Loucy (cell line): Measurements from ENCODE around the gene WDR45B.
A peak's percentile ranks its signal among the peaks of the same experiment; 100 is the strongest.

Experiments
- H2AFZ ChIP-seq: fragments of 200-600 bp; sonication (generic); 2 replicates; pipeline ENCODE4 v1.6.0; 2016; ENCODE audit warnings: antibody characterized with exemption, mild to moderate bottlenecking, low read length, moderate library complexity
- H3F3A ChIP-seq: fragments of 200-600 bp; 2 replicates; pipeline ENCODE4 v1.6.0; 2016; ENCODE audit warnings: antibody characterized with exemption, low read depth, mild to moderate bottlenecking
- H3K27me3 ChIP-seq: fragments of 200-600 bp; sonication (generic); 2 replicates; pipeline ENCODE4 v1.6.1; 2014; ENCODE audit warnings: low read length, mild to moderate bottlenecking; ENCODE audit not compliant: insufficient read depth, poor library complexity, severe bottlenecking
- H3K36me3 ChIP-seq: fragments of 200-600 bp; sonication (generic); 2 replicates; pipeline ENCODE4 v1.6.1; 2016; ENCODE audit warnings: low read length; ENCODE audit not compliant: insufficient read depth
- H3K4me1 ChIP-seq: fragments of 200-600 bp; sonication (generic); 2 replicates; pipeline ENCODE4 v1.5.1; 2014; ENCODE audit warnings: low read length, mild to moderate bottlenecking; ENCODE audit not compliant: insufficient read depth, poor library complexity, severe bottlenecking
- H3K4me2 ChIP-seq: fragments of 200-600 bp; sonication (generic); 2 replicates; pipeline ENCODE4 v1.6.0; 2014; ENCODE audit warnings: antibody characterized with exemption, low read length, low read depth, mild to moderate bottlenecking; ENCODE audit not compliant: poor library complexity, severe bottlenecking
- H3K4me3 ChIP-seq: fragments of 200-600 bp; sonication (generic); 2 replicates; pipeline ENCODE4 v1.5.1; 2014; ENCODE audit warnings: low read length, mild to moderate bottlenecking, mixed read lengths; ENCODE audit not compliant: poor library complexity, severe bottlenecking
- H3K79me2 ChIP-seq: fragments of 200-600 bp; sonication (generic); 2 replicates; pipeline ENCODE4 v1.6.1; 2014; ENCODE audit warnings: low read length; ENCODE audit not compliant: insufficient read depth
- H3K9ac ChIP-seq: fragments of 200-600 bp; sonication (generic); 2 replicates; pipeline ENCODE4 v1.6.0; 2014; ENCODE audit warnings: mild to moderate bottlenecking, low read depth, low read length, moderate library complexity; ENCODE audit not compliant: poor library complexity, severe bottlenecking
- H3K9me2 ChIP-seq: fragments of 200-600 bp; sonication (generic); replicated peaks from 2 replicates; pipeline ENCODE4 v1.6.1; 2016; ENCODE audit warnings: low read depth, low read length, mixed read lengths
- H3K9me3 ChIP-seq: fragments of 200-600 bp; sonication (generic); 2 replicates; pipeline ENCODE4 v1.6.1; 2014; ENCODE audit warnings: mild to moderate bottlenecking, antibody characterized with exemption, low read length, low read depth; ENCODE audit not compliant: insufficient read depth
- H4K20me1 ChIP-seq: fragments of 200-600 bp; sonication (generic); 2 replicates; pipeline ENCODE4 v1.6.0; 2014; ENCODE audit warnings: antibody characterized with exemption, low read length, mild to moderate bottlenecking; ENCODE audit not compliant: insufficient read depth, poor library complexity, severe bottlenecking
- EZH2phosphoT487 ChIP-seq: fragments of 200-600 bp; IDR thresholded peaks from 2 replicates; pipeline ENCODE4 v1.6.1; 2018; ENCODE audit warnings: antibody characterized with exemption, mild to moderate bottlenecking, moderate library complexity, borderline replicate concordance
- TF ChIP-seq, protein P1 (sequence below): fragments of 200-600 bp; sonication (generic); conservative IDR thresholded peaks from 2 replicates; pipeline ENCODE4 v1.5.1; 2014; ENCODE audit warnings: mild to moderate bottlenecking, antibody characterized with exemption, low read length

The WDR45B gene

DNA sequence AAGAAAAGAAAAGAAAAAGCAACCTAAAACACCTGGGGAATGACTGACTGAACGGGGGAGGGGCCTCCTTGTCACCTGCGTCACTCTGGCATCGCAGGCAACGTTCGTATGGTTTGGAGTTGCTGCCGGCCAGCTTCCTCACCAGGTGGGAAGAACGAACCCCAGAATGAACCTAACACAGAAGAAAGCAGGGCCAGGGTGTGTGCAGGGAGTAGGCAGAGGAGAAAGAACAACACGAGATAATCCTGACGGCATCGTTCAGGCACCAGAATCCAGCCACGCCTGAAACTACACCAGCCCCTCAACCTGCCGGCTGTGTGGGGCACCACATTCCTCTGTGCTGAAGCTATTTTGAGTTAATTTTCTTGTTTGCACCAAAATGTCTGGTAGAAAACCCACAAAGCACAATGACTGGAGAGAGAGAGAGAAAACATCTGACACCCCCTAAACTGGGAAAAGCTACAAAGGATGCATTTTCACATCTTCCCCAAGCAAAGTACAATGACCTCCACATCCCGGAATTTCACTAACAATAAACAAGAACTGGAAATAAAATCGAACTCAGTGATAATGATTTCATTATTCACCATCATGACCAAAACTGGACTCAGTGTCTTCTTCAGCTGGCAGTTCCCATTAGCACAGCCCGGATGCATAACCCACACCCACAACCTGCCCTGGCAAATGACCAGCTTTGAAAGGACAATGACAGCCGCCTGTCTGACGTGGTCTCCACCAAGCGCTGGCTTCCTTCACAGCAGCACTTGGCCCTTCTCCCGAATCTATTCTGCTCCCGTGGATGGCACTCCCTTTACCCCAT lies 26.6 kb upstream of the WDR45B start:
- no peaks in the 10 kb centered on the region for H3K36me3 ChIP-seq
- no peak overlapping the region for H3K4me2 ChIP-seq
- H3K79me2 ChIP-seq: no peaks in the 10 kb centered on the region
- H3K9me3 ChIP-seq: no peaks in the 10 kb centered on the region
- no peaks in the 10 kb centered on the region for H4K20me1 ChIP-seq
- H3F3A ChIP-seq: no peaks in the 10 kb centered on the region
- H3K9me2 ChIP-seq: no peaks in the 10 kb centered on the region
- H3K4me1 ChIP-seq: no peaks in the 10 kb centered on the region
- no peak overlapping the region for H3K9ac ChIP-seq
- H3K27me3 ChIP-seq: no peaks in the 10 kb centered on the region
- no peak for TF ChIP-seq EZH2phosphoT487
- TF ChIP-seq, protein P1, sequence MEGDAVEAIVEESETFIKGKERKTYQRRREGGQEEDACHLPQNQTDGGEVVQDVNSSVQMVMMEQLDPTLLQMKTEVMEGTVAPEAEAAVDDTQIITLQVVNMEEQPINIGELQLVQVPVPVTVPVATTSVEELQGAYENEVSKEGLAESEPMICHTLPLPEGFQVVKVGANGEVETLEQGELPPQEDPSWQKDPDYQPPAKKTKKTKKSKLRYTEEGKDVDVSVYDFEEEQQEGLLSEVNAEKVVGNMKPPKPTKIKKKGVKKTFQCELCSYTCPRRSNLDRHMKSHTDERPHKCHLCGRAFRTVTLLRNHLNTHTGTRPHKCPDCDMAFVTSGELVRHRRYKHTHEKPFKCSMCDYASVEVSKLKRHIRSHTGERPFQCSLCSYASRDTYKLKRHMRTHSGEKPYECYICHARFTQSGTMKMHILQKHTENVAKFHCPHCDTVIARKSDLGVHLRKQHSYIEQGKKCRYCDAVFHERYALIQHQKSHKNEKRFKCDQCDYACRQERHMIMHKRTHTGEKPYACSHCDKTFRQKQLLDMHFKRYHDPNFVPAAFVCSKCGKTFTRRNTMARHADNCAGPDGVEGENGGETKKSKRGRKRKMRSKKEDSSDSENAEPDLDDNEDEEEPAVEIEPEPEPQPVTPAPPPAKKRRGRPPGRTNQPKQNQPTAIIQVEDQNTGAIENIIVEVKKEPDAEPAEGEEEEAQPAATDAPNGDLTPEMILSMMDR: no peak
- H2AFZ ChIP-seq: no peak overlapping the region
- no peak overlapping the region for H3K4me3 ChIP-seq

DNA sequence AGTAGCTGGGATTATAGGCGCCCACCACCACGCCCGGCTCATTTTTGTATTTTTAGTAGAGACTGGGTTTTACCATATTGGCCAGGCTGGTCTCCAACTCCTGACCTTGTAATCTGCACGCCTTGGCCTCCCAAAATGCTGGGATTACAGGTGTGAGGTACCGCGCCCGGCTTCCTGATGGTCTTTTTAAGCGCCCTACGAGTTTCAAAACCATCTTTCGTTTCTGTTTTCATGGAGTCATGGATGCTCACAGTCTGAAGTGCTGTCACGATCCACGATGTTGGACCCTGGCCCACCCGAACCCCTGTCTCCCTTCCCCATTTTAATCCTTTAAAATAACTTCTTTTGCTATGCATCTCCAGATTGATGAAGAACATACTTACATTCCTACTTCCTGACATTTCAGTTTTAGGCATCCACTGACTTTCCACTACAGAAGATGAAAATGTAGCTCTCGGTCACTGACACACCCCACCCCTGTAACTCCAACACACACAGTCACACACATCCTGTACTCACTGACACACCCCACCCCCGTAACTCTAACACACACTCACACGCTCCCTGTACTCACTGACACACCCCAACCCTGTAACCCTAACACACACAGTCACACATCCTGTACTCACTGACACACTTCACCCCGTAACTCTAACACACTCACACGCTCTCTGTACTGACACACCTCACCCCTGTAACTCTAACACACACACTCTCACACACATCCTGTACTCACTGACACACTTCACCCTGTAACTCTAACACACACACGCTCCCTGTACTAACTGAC lies 22.6 kb upstream of the WDR45B start:
- H3K27me3 ChIP-seq: no peaks in the 10 kb centered on the region
- peaks cover 8% of the 10 kb centered on the region for H3K4me1 ChIP-seq
- no peak overlapping the region for H3K4me3 ChIP-seq
- H4K20me1 ChIP-seq: no peaks in the 10 kb centered on the region
- H3K9me3 ChIP-seq: no peaks in the 10 kb centered on the region
- no peak overlapping the region for H3K4me2 ChIP-seq
- no peaks in the 10 kb centered on the region for H3F3A ChIP-seq
- H3K36me3 ChIP-seq: no peaks in the 10 kb centered on the region
- no peak overlapping the region for H3K9ac ChIP-seq
- H3K79me2 ChIP-seq: no peaks in the 10 kb centered on the region
- no peaks in the 10 kb centered on the region for H3K9me2 ChIP-seq
- no peak overlapping the region for H2AFZ ChIP-seq
- TF ChIP-seq, protein P1: no peak
- no peak for TF ChIP-seq EZH2phosphoT487

DNA sequence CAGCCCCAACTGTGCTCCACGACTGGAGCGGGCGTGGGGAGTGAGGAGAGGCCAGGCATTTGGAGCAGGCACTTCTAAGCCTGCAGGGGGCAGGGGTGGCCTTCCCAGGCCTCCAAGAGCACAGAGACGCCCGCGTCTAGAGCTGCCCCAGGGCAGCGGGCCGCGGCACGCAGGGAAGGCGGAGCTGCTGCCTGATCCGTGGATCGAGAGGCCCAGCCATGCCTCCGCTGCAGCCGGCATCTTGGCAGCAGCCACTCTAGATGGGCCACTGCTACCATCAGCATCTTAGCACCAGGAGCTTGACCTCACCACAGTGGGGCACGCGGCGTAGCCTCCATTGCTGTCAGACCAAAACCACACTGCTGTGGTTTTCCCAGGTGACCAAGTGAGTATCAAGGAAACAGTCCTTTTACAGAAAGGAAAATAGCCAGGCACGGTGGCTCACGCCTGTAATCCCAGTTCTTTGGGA lies 20.4 kb upstream of the WDR45B start:
- TF ChIP-seq EZH2phosphoT487: no peak
- TF ChIP-seq, protein P1: peak; percentile 75
- peak overlapping the region; percentile 71 for H3K4me3 ChIP-seq
- H3K79me2 ChIP-seq: no peaks in the 10 kb centered on the region
- H3K9me2 ChIP-seq: no peaks in the 10 kb centered on the region
- H3K9ac ChIP-seq: peak overlapping the region; percentile 67
- peak overlapping the region; percentile 95 for H2AFZ ChIP-seq
- no peaks in the 10 kb centered on the region for H3K9me3 ChIP-seq
- no peaks in the 10 kb centered on the region for H3K27me3 ChIP-seq
- H3K4me2 ChIP-seq: peak overlapping the region; percentile 68
- no peaks in the 10 kb centered on the region for H3K36me3 ChIP-seq
- H3K4me1 ChIP-seq: peaks cover 8% of the 10 kb centered on the region
- H3F3A ChIP-seq: no peaks in the 10 kb centered on the region
- no peaks in the 10 kb centered on the region for H4K20me1 ChIP-seq
